Adrenal gland (tissue), 5 donors: ENCODE measurements around the gene MAGI1.

Source experiments
- POLR2A ChIP-seq, 2 donors: fragments of 450-650 bp; IDR thresholded peaks; one replicate each; pipeline ENCODE4 v1.6.1; 2017; ENCODE audit warnings: antibody characterized with exemption in 2 of 2, mild to moderate bottlenecking in 2 of 2, moderate library complexity in 1 of 2
- TF ChIP-seq, protein P1 (sequence below), 6 experiments: fragments of 450-650 bp in 4 of 6; fragments of 200-600 bp in 2 of 6; sonication (generic) in 1 of 6; IDR thresholded peaks; 1 replicate in 5 of 6; 2 replicates in 1 of 6; pipeline versions ENCODE4 v1.5.1 to v1.8.0; 2016 to 2021; ENCODE audit warnings: antibody characterized with exemption in 6 of 6, mild to moderate bottlenecking in 2 of 6, moderate library complexity in 1 of 6
- donor health status: DM: no; HTN: no; CAD: no.

DNA sequence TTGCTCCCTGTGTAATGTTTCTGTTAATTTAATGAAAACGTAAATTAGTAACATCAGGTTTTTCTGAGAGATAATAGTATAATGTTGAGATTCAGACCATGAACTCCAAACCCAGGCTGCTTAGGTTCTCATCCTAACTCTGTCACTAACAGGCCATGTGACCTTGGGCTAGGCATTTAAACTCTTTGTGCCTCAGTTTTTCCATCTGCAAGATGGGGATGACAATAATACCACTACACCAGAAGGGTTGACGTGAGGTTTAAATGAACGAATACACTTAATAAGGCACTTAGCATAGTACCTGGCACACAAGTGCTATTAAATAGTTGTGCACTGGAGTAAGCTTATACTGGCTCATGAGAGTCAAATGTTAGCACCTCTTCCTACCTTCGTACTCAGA lies 370.8 kb downstream of the MAGI1 start:
- TF ChIP-seq, protein P1, sequence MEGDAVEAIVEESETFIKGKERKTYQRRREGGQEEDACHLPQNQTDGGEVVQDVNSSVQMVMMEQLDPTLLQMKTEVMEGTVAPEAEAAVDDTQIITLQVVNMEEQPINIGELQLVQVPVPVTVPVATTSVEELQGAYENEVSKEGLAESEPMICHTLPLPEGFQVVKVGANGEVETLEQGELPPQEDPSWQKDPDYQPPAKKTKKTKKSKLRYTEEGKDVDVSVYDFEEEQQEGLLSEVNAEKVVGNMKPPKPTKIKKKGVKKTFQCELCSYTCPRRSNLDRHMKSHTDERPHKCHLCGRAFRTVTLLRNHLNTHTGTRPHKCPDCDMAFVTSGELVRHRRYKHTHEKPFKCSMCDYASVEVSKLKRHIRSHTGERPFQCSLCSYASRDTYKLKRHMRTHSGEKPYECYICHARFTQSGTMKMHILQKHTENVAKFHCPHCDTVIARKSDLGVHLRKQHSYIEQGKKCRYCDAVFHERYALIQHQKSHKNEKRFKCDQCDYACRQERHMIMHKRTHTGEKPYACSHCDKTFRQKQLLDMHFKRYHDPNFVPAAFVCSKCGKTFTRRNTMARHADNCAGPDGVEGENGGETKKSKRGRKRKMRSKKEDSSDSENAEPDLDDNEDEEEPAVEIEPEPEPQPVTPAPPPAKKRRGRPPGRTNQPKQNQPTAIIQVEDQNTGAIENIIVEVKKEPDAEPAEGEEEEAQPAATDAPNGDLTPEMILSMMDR (IDR thresholded peaks at IDR 0.05), result no peak
- no peak for TF ChIP-seq POLR2A (IDR thresholded peaks at IDR 0.05)
